Measurements from ENCODE around the gene PRKCSH. TPM values are rescaled to one million over a fixed set of nuclear protein-coding genes. Genes with fewer than 3 reads are reported as not detected.

Gene PRKCSH
- total and polyA plus RNA-seq, 2 experiments from 2014 or later, result 85.3 to 130 TPM

DNA sequence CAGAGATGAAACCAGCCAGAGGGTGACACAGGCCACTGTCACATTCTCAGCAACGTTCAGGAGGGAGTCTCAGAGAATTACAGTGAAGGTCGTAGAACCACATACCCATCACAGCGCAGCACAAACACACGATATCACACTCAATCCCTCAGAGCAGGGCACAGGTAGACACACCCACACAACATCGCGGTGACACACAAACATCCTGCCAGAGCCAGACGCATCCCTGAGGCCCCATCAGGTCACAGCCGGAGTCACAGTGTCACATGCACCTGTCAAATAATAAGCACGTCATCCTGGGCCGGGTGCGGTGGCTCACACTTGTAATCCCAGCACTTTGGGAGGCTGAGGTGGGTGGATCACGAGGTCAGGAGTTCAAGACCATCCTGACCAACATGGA is 28.0 kb downstream of the PRKCSH start:
- Histone ChIP-seq H3K79me2 (replicated peaks; ENCODE audit: insufficient read depth) (no peaks in the 10 kb centered on the region), H3F3A (replicated peaks; ENCODE audit: low read depth) (0 out of 2 replicates have a peak, but pooled peaks cover 5% of the 10 kb centered on the region), H3K27ac (ENCODE audit: low read depth) (no peak overlapping the region), H2AFZ (no peak overlapping the region), H4K20me1 (replicated peaks; ENCODE audit: insufficient read depth) (no peaks in the 10 kb centered on the region), H3K4me3 (no peak overlapping the region), H3K36me3 (ENCODE audit: insufficient read depth) (no peaks in the 10 kb centered on the region), H3K27me3 (ENCODE audit: insufficient read depth) (no peaks in the 10 kb centered on the region), H3K4me2 (no peak overlapping the region), H3K4me1 (ENCODE audit: insufficient read depth) (peaks cover 11% of the 10 kb centered on the region; the same call in 1 of the 2 replicates), H3K9me2 (ENCODE audit: insufficient read depth) (no peaks in the 10 kb centered on the region)
- H3K27ac Mint-ChIP-seq, result no peak overlapping the region
- peaks cover 9% of the 10 kb centered on the region; the same call in 2 of the 3 replicates for H3K4me1 Mint-ChIP-seq
- H3K36me3 Mint-ChIP-seq (ENCODE audit: low read depth), result no peaks in the 10 kb centered on the region
- ATAC-seq (no peak), DNase-seq (ENCODE audit: low spot score) (no peak)
- TF ChIP-seq CTCF (conservative IDR thresholded peaks at IDR 0.05; ENCODE audit: low read depth in 2 of 2) (no peak), EZH2phosphoT487 (IDR thresholded peaks at IDR 0.05; ENCODE audit: unreplicated experiment) (no peak), CREB1 (CRISPR knock-in tag; IDR thresholded peaks at IDR 0.05; ENCODE audit: low read depth) (no peak), STAT1 (IDR thresholded peaks at IDR 0.05; ENCODE audit: unreplicated experiment) (no peak), REST (IDR thresholded peaks at IDR 0.05; ENCODE audit: unreplicated experiment) (no peak), POLR2AphosphoS5 (IDR thresholded peaks at IDR 0.05; ENCODE audit: low read depth) (no peak), JUNB (IDR thresholded peaks at IDR 0.05; ENCODE audit: unreplicated experiment) (no peak), ZNF331 (CRISPR knock-in tag; IDR thresholded peaks at IDR 0.05; ENCODE audit: low read depth) (no peak), ETS1 (IDR thresholded peaks at IDR 0.05) (no peak), ZNF114 (CRISPR knock-in tag; IDR thresholded peaks at IDR 0.05) (no peak), EZH2 (IDR thresholded peaks at IDR 0.05; ENCODE audit: low read depth, unreplicated experiment) (no peak), NANOG (IDR thresholded peaks at IDR 0.05; ENCODE audit: borderline replicate concordance) (no peak)
- TF ChIP-seq, protein P1, sequence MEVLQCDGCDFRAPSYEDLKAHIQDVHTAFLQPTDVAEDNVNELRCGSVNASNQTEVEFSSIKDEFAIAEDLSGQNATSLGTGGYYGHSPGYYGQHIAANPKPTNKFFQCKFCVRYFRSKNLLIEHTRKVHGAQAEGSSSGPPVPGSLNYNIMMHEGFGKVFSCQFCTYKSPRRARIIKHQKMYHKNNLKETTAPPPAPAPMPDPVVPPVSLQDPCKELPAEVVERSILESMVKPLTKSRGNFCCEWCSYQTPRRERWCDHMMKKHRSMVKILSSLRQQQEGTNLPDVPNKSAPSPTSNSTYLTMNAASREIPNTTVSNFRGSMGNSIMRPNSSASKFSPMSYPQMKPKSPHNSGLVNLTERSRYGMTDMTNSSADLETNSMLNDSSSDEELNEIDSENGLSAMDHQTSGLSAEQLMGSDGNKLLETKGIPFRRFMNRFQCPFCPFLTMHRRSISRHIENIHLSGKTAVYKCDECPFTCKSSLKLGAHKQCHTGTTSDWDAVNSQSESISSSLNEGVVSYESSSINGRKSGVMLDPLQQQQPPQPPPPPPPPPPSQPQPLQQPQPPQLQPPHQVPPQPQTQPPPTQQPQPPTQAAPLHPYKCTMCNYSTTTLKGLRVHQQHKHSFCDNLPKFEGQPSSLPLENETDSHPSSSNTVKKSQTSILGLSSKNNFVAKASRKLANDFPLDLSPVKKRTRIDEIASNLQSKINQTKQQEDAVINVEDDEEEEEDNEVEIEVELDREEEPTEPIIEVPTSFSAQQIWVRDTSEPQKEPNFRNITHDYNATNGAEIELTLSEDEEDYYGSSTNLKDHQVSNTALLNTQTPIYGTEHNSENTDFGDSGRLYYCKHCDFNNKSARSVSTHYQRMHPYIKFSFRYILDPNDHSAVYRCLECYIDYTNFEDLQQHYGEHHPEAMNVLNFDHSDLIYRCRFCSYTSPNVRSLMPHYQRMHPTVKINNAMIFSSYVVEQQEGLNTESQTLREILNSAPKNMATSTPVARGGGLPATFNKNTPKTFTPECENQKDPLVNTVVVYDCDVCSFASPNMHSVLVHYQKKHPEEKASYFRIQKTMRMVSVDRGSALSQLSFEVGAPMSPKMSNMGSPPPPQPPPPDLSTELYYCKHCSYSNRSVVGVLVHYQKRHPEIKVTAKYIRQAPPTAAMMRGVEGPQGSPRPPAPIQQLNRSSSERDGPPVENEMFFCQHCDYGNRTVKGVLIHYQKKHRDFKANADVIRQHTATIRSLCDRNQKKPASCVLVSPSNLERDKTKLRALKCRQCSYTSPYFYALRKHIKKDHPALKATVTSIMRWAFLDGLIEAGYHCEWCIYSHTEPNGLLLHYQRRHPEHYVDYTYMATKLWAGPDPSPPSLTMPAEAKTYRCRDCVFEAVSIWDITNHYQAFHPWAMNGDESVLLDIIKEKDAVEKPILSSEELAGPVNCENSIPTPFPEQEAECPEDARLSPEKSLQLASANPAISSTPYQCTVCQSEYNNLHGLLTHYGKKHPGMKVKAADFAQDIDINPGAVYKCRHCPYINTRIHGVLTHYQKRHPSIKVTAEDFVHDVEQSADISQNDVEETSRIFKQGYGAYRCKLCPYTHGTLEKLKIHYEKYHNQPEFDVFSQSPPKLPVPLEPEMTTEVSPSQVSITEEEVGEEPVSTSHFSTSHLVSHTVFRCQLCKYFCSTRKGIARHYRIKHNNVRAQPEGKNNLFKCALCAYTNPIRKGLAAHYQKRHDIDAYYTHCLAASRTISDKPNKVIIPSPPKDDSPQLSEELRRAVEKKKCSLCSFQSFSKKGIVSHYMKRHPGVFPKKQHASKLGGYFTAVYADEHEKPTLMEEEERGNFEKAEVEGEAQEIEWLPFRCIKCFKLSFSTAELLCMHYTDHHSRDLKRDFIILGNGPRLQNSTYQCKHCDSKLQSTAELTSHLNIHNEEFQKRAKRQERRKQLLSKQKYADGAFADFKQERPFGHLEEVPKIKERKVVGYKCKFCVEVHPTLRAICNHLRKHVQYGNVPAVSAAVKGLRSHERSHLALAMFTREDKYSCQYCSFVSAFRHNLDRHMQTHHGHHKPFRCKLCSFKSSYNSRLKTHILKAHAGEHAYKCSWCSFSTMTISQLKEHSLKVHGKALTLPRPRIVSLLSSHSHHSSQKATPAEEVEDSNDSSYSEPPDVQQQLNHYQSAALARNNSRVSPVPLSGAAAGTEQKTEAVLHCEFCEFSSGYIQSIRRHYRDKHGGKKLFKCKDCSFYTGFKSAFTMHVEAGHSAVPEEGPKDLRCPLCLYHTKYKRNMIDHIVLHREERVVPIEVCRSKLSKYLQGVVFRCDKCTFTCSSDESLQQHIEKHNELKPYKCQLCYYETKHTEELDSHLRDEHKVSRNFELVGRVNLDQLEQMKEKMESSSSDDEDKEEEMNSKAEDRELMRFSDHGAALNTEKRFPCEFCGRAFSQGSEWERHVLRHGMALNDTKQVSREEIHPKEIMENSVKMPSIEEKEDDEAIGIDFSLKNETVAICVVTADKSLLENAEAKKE (CRISPR knock-in tag; IDR thresholded peaks at IDR 0.05), result no peak
- no peak overlapping the region for H3K4me3 Mint-ChIP-seq
- H3K27me3 Mint-ChIP-seq (ENCODE audit: insufficient read depth, low read depth, poor library complexity), result peaks cover 1% of the 10 kb centered on the region
- H3K9me3 Mint-ChIP-seq, result no peaks in the 10 kb centered on the region

Data from GM23338 (cell line).